Stimulated activated memory B cell treated with anti-CD40 and anti-IgM and Interleukin-4, amounts not matched to agents 10 μg/mL and 1 μg/mL and 100 μg/mL, for 72 hours (primary cell): ENCODE measurements around the gene JAKMIP1.
A peak's percentile ranks its signal among the peaks of the same experiment; 100 is the strongest.

Source experiments
- ATAC-seq: fragments of 150-1000 bp; cut with Tn5 transposase; 2 replicates; pipeline ENCODE4 v1.10.0; 2021
- H3K27ac Mint-ChIP-seq: one replicate; pipeline ENCODE4 v1.8.0; 2022; ENCODE audit warnings: mild to moderate bottlenecking, mixed read lengths
- H3K27me3 Mint-ChIP-seq: one replicate; pipeline ENCODE4 v1.8.0; 2022; ENCODE audit warnings: mixed read lengths
- H3K36me3 Mint-ChIP-seq: one replicate; pipeline ENCODE4 v1.8.0; 2022; ENCODE audit warnings: mixed read lengths
- H3K4me1 Mint-ChIP-seq: one replicate; pipeline ENCODE4 v1.8.0; 2022; ENCODE audit warnings: mixed read lengths
- H3K4me3 Mint-ChIP-seq: one replicate; pipeline ENCODE4 v1.8.0; 2022; ENCODE audit warnings: mild to moderate bottlenecking, moderate library complexity, mixed read lengths
- H3K9me3 Mint-ChIP-seq: one replicate; pipeline ENCODE4 v1.8.0; 2022; ENCODE audit warnings: mixed read lengths

Gene JAKMIP1

DNA sequence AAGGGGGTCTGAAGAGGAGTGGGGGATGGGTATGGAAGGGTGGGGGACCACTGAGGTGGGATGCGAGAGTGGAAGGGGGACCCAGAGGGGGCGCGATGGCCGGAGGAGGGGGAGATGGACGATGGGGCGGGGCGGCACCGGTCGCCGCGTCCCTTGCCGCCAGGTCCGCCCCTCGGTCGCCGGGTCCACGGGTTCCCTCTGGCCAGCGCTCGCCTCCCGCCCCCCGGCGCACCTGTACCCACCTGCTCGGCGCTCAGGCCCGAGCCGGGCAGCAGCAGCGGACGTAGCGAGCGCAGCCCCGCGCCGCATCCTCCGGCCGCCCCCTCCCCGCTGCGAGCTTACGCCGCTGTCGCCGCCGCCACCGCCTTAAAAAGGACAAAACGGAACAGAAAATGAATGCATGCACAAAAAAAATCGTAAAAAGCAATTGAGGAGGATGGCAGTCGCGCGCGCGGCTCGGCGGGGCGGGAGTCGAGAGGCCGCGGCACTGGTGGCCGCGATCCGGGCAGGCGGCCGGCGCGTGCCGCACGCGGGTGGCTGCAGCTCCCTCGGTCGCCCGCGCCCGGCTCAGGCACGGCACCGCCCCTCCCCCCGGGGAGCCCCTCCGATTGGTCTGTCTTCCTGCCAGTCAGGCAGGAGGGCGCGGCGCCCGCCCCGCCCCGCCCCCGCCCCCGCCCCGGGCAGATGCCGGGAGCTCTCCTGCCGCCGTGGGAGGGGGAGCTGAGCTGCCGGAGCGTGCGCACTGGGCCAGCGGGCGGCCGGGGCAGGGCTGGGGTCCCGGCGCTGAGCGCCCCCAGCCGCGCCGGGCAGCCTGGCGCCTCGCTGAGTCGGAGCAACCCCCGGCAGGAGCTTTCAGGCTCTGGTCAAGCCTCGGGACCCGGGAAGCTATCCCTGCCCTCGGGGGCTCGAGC, at the start of gene JAKMIP1:
JAKMIP1 (minus strand) TSS at position 539 of the 911 bp plus-strand sequence. CDS start 87,699 bp downstream, outside the sequence.
- ATAC-seq, result peak; percentile 86
- peaks cover 14% of the 10 kb centered on the region for H3K9me3 Mint-ChIP-seq
- no peaks in the 10 kb centered on the region for H3K36me3 Mint-ChIP-seq
- H3K27me3 Mint-ChIP-seq, result peaks cover 52% of the 10 kb centered on the region
- peak within 1 kb of the TSS; percentile 73 for H3K4me3 Mint-ChIP-seq
- H3K4me1 Mint-ChIP-seq, result peaks cover 25% of the 10 kb centered on the region
- H3K27ac Mint-ChIP-seq, result no peak within 1 kb of the TSS

DNA sequence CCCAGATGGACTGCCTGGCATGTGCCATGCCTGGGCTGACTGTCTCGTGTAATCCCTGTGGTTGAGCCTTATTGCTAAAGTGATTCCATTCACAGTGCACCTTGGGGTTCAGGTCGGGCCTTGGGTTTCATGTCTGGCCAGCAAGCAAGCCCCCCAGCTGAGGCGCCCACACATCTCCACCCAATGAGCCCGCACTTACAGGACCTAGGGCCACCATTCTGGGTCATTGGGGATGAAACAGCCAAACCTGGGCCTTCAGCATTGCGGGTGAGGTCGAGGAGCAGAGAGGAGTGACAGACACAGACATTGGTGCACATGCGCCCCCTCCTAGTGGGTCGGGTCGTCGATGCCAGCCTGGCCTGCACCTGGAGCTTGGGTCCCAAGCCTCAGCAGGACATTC, 48.0 kb upstream of the JAKMIP1 start:
- Mint-ChIP-seq H3K27me3 (peaks cover 54% of the 10 kb centered on the region), H3K4me3 (no peak overlapping the region), H3K4me1 (no peaks in the 10 kb centered on the region), H3K27ac (no peak overlapping the region), H3K9me3 (peaks cover 11% of the 10 kb centered on the region), H3K36me3 (peaks cover 8% of the 10 kb centered on the region)
- ATAC-seq, result no peak

DNA sequence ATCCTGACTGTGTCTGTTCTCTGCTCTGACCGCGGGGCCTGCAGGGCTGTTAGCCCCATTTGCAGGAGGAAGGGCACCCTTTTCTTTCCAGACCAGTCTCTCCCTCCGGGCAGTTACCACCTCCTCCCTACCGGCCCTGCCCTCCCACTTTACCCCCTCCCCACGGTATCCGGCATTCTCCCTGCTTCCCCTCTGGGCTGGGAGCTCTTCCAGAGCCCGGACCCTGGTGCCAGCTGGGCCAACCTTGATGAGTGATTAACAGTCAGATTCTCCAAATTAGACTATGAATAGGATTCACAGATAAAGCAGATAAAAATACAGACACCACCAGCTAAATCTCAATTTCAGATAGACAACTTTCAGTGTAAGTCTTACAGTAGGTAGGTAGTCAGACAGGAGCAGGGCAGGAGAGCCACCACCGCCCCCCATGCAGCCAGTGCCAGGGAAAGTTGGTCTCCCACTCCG, 45.9 kb upstream of the JAKMIP1 start:
- Mint-ChIP-seq H3K4me3 (no peak overlapping the region), H3K4me1 (no peaks in the 10 kb centered on the region), H3K9me3 (peaks cover 11% of the 10 kb centered on the region), H3K27ac (no peak overlapping the region), H3K27me3 (peaks cover 60% of the 10 kb centered on the region), H3K36me3 (peaks cover 8% of the 10 kb centered on the region)
- no peak for ATAC-seq

DNA sequence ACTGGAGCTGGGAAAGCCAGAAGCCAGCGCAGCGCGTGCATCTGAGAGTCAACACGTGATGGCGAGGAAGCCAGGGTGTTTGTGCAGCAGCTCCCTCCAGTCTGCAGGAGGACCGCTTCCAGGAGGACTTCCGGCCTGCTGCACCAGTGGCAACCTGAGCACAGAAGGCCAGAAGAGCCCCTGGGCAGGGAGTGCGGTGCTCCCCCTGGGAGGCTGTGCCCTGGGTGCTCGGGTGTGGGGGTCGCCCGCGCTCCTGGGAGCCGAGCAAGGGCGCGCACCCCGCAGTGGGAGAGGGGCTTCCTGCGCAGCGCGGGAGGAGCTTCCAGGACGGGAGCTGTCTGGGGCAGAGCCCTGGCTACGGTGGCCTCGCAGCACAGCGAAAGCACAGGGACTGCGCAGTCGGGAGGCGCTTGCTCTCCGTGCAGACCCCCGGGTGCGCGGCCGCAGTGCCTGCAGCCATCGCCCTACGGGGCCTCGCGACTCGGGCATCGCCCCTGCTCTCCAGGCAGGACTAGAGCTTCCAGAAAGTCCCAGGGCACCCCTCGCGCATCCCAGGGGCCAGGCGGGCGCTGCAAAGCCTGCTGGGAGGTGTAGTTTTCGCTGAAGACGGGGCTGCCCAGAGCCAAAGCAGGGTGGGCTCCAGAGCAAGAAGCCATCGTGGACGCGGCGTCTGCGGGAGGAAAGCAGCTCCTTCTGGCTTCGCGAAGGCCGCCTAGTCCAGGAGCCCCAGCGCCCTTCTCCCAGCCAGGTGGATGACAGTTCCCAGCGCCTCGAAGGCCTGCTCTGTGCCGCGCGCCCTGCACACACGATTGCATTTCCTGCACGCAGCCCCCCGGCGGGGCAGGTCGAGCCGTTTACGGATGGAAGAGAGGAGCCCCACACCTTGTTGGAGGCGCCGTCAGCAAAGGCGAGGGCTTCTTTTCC, 45.2 kb upstream of the JAKMIP1 start:
- Mint-ChIP-seq H3K27me3 (peaks cover 67% of the 10 kb centered on the region), H3K36me3 (peaks cover 8% of the 10 kb centered on the region), H3K4me1 (no peaks in the 10 kb centered on the region), H3K27ac (no peak overlapping the region), H3K4me3 (no peak overlapping the region), H3K9me3 (peaks cover 11% of the 10 kb centered on the region)
- no peak for ATAC-seq

DNA sequence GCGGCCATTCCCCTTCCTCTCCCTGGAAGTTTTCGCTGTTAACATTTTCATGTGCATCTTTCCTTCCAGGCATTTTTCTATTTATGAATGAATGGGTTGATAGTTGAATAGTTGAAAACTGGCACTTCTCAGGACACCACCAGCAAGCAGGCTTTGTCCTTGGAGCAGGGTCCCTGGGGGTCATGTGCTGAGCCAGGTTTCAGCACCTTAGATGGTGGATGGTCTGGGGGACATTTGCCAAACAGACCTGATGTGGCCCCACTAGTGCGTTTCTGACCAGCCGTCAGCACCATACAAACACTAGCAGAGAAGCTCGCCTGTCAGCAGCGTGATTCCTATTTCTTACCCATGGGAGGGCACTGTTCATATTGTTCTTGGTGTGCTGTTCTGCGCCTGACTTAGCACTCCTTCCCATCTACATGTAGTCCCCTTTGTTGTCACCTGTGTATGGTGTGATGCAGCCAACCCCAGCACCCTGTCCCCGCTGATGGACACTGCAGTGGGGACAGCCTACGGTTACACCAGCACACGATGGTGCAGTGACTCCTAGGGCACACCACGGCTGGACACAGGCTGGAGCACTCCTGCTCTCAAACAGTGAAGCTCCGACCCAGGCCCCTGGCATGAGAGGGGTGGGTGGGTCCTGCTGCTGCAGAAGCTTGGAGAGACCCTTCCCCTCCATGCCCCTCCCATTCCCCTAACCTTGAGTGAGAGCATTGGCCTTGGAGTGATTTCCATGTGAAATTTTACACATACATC, 42.1 kb upstream of the JAKMIP1 start:
- ATAC-seq, result no peak
- no peaks in the 10 kb centered on the region for H3K4me1 Mint-ChIP-seq
- peaks cover 8% of the 10 kb centered on the region for H3K36me3 Mint-ChIP-seq
- H3K9me3 Mint-ChIP-seq, result peaks cover 11% of the 10 kb centered on the region
- H3K27ac Mint-ChIP-seq, result no peak overlapping the region
- no peak overlapping the region for H3K4me3 Mint-ChIP-seq
- H3K27me3 Mint-ChIP-seq, result peaks cover 49% of the 10 kb centered on the region

DNA sequence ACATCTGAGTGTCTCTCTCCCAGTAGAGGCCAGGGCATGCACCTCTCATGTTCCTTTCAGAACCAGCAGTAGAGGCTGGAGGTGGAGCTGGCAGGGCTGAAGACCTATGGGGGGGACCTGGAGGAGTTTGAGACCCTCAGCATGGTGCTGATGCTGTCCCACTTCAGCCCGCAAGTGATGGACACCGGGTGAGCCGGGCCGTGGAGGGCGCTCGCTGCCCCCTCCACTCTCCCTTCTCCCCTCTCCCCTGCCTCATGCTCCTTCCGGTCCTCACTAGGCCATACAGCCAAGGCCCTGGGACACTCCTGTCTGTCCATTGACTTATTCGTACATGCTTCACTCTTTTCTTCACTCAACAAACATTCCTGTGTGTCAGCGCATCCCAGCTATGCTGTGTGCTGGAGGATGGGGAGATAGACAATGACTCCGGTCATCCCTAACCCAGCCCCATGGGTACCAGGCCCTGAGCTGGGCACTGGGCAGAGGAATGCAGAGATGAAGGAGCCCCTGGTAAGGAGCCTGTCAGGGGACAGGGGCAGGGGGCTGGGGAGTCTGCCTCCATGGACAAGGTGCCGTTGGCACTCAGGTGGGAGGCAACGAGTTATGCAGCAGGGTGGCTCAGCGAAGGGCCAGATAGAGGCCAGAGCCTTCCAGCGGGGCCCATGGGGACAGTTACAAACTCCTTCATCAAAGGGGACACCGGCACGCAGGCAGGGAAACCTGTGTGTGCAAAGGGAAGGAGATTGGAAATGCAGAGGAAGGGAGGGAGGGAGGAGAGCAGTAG, 40.9 kb upstream of the JAKMIP1 start:
- Mint-ChIP-seq H3K36me3 (peaks cover 8% of the 10 kb centered on the region), H3K27ac (no peak overlapping the region), H3K4me3 (no peak overlapping the region), H3K4me1 (no peaks in the 10 kb centered on the region), H3K27me3 (peaks cover 38% of the 10 kb centered on the region), H3K9me3 (peaks cover 11% of the 10 kb centered on the region)
- no peak for ATAC-seq

DNA sequence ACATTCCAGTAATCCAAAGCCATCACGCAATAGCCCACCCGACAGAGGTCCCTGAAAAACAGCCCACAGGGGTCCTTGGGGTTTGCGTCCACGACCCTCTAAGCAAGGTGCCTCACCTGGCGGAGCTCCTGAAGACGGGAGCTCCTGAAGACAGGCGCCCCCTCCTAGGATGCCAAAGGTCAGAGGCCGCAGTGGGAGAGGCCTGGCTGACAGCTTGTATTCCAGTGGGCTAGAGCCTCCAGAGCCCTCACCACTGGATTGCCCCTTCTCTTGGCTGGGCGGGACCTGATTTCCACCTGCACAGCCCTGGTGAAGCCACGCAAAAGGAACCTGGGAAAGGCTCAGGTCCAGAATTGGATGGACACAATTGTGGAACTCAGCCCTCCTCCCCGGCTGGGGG, 39.6 kb upstream of the JAKMIP1 start:
- no peaks in the 10 kb centered on the region for H3K4me1 Mint-ChIP-seq
- no peak overlapping the region for H3K27ac Mint-ChIP-seq
- peaks cover 29% of the 10 kb centered on the region for H3K27me3 Mint-ChIP-seq
- no peak overlapping the region for H3K4me3 Mint-ChIP-seq
- ATAC-seq, result no peak
- H3K36me3 Mint-ChIP-seq, result peaks cover 5% of the 10 kb centered on the region
- peaks cover 11% of the 10 kb centered on the region for H3K9me3 Mint-ChIP-seq

DNA sequence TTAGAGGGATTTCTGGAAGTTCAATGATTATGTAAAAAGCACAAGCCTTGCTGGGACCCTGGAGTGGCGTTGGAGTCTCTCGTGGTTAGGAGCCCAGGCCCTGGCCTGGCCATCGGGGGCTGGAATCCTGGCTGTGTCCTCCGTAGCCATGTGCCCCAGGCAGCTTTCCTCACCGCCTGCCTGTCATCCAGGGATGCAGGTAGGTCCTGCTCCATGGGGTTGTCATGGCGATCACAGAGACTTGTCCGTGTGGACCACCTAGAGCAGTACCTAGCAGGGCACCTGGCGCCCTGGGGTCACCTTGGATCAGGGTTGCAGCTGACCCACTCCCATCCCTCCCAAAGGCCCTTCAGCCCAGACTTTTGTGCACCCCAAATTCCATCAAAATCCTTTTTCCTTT, 39.1 kb upstream of the JAKMIP1 start:
- H3K36me3 Mint-ChIP-seq, result peaks cover under 1% of the 10 kb centered on the region

DNA sequence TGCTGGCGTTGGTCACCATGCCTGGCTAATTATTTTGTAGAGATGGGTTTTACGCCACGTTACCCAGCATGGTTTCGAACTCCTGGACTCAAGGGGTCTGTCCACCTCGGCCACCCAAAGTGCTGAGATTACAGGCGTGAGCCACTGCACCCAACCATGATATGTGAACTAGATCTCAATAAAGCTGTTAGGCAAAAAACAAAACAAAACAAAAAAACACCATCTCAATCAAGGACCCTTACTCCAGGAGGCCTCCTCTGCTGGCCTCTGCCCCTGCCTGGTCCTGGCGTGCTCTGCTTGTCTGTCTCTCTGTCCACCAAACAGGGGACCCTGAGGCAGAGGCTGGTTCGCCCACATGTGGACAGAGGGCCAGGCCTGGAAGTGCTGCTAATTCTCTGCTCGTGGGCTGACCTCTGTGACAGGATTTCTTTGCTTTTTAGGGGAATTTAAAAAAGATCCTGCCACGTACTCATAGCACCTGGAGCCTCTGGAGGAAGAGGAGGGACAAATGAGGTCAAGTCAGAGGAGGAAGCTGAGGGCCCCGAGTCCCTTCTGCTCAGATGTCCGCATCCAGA, 36.6 kb upstream of the JAKMIP1 start:
- Mint-ChIP-seq H3K27me3 (peaks cover 13% of the 10 kb centered on the region), H3K9me3 (no peaks in the 10 kb centered on the region), H3K4me1 (no peaks in the 10 kb centered on the region), H3K4me3 (no peak overlapping the region), H3K36me3 (no peaks in the 10 kb centered on the region), H3K27ac (no peak overlapping the region)
- no peak for ATAC-seq

More for the DNA sequence above, 39.1 kb upstream of the JAKMIP1 start:
- peaks cover 24% of the 10 kb centered on the region for H3K27me3 Mint-ChIP-seq
- no peaks in the 10 kb centered on the region for H3K4me1 Mint-ChIP-seq
- no peak for ATAC-seq
- peaks cover 6% of the 10 kb centered on the region for H3K9me3 Mint-ChIP-seq
- H3K4me3 Mint-ChIP-seq, result no peak overlapping the region
- no peak overlapping the region for H3K27ac Mint-ChIP-seq

DNA sequence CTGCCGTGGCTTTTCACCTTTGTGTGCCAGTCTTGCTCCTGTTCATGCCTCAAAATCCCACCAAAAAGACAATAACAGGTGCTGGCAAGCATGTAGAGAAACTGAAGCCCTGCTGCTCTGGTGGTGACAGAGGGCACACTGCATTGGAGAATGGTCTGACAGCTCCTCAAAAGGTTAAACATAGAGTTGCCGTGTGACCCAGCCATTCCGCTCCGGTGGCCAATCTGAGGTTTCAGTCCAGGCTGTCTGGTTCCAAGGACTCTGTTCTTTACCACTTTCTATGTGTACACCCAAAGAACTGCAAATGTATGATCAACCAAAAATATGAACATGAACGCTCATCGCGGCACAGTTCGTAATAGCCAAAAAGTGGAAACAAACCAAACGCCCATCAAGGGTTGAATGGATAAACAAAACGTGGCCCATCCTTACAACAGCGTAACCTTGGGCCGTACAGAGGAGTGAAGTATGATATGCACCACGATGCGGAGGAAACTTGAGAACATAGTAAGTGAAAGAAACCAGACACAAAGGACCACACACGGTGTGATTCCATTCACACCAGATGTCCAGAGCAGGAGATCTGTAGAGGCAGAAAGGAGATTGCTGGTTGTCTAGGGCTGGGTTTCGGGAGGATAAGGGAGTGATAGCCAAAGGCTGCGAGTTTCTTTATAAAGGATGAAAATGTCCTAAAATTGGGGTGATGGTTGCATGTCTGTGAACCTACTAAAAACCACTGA, 35.7 kb upstream of the JAKMIP1 start:
- no peaks in the 10 kb centered on the region for H3K9me3 Mint-ChIP-seq
- no peaks in the 10 kb centered on the region for H3K36me3 Mint-ChIP-seq
- no peak overlapping the region for H3K27ac Mint-ChIP-seq
- H3K4me1 Mint-ChIP-seq, result no peaks in the 10 kb centered on the region
- no peak overlapping the region for H3K4me3 Mint-ChIP-seq
- peaks cover 6% of the 10 kb centered on the region for H3K27me3 Mint-ChIP-seq
- no peak for ATAC-seq

DNA sequence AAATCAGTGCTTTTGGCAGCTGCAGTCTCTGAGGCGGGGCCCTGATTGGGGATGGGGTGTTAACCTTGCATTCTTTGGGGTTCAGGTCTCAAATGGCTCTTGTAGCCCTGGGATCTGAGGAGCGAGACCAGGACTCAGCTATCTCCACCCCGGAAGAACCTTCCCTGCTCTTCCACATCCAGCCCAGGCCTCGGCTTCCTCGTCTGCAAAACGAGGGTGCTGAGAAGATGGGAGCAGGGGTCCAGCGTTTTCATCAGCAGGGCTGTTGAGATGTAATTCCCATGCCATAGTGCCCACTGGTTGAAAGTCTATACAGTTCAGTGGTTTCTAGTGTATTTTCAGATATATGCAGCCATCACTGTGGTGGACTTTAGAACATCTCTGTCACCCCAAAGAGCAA, 34.7 kb upstream of the JAKMIP1 start:
- H3K27me3 Mint-ChIP-seq, result no peaks in the 10 kb centered on the region
- H3K4me3 Mint-ChIP-seq, result no peak overlapping the region
- no peaks in the 10 kb centered on the region for H3K9me3 Mint-ChIP-seq
- H3K36me3 Mint-ChIP-seq, result no peaks in the 10 kb centered on the region
- H3K4me1 Mint-ChIP-seq, result no peaks in the 10 kb centered on the region
- no peak for ATAC-seq
- no peak overlapping the region for H3K27ac Mint-ChIP-seq

DNA sequence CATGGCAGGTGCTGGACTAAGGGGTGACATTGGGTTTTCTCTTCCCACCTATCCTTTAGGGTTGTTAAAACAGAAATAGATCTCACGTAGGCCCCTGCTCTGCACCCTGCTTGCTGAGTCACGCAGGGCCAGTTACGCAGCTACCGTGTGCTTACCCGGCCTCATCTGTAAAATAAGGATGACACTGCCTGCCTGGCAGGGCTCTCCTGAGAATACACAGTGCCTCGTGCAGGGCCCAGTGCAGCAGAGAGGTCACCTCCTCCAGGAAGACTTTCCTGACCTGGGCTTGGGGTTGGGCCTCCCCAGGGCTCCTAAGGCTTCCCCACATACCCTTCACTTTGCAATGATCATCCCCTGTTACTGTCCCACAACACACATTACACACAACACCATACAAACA, 33.6 kb upstream of the JAKMIP1 start:
- no peak for ATAC-seq
- Mint-ChIP-seq H3K36me3 (no peaks in the 10 kb centered on the region), H3K9me3 (no peaks in the 10 kb centered on the region), H3K4me3 (no peak overlapping the region), H3K4me1 (no peaks in the 10 kb centered on the region), H3K27ac (no peak overlapping the region), H3K27me3 (no peaks in the 10 kb centered on the region)
